GM18502 (cell line): ENCODE results near the gene COLEC12.

Experiments used
- ATAC-seq: cut with Tn5 transposase; IDR thresholded peaks from one replicate; pipeline ENCODE4 v1.9.1; 2021; ENCODE audit warnings: mild to moderate bottlenecking; ENCODE audit not compliant: unreplicated experiment, poor library complexity

COLEC12 gene

GRCh38 chr18:506801-507200 lies 6.3 kb upstream of the COLEC12 start:
- ATAC-seq = no peak

- no peak for ATAC-seq
These were observed 5.8 kb upstream of the COLEC12 start for GRCh38 chr18:506264-506663.

- peak; percentile 96 for ATAC-seq
These were observed 5.1 kb upstream of the COLEC12 start for GRCh38 chr18:505483-506122.

- no peak for ATAC-seq
These were observed 859 bp upstream of the COLEC12 start for GRCh38 chr18:501406-501714.

GRCh38 chr18:499776-500631 lies 497 bp downstream of the COLEC12 start:
- ATAC-seq = no peak

- ATAC-seq = no peak
These were observed 1.3 kb downstream of the COLEC12 start for GRCh38 chr18:498931-499775.

GRCh38 chr18:497688-498087 lies 2.8 kb downstream of the COLEC12 start:
- ATAC-seq = no peak

- no peak for ATAC-seq
These were observed 5.0 kb downstream of the COLEC12 start for GRCh38 chr18:495452-495851.

- peak; percentile 65 for ATAC-seq
These were observed 5.5 kb downstream of the COLEC12 start for GRCh38 chr18:495017-495416.

- ATAC-seq = no peak
These were observed 6.2 kb downstream of the COLEC12 start for GRCh38 chr18:493986-494983.

- no peak for ATAC-seq
These were observed 8.1 kb downstream of the COLEC12 start for GRCh38 chr18:492451-492850.

- no peak for ATAC-seq
These were observed 9.9 kb downstream of the COLEC12 start for GRCh38 chr18:490624-491023.

- ATAC-seq = no peak
These were observed 10.5 kb downstream of the COLEC12 start for GRCh38 chr18:490024-490366.

- ATAC-seq = no peak
These were observed 11.1 kb downstream of the COLEC12 start for GRCh38 chr18:489244-490023.

- ATAC-seq = no peak
These were observed 13.4 kb downstream of the COLEC12 start for GRCh38 chr18:486929-487740.

- peak; percentile 85 for ATAC-seq
These were observed 15.6 kb downstream of the COLEC12 start for GRCh38 chr18:484749-485464.

GRCh38 chr18:478681-479080 lies 21.8 kb downstream of the COLEC12 start:
- no peak for ATAC-seq

- no peak for ATAC-seq
These were observed 22.9 kb downstream of the COLEC12 start for GRCh38 chr18:477565-477964.
